Fibroblast of lung (primary cell): ENCODE measurements around the gene TLE1. TPM values are rescaled to one million over a fixed set of nuclear protein-coding genes. Genes with fewer than 3 reads are reported as not detected.

Experiments
- DNase-seq, 2 donors: peaks; one replicate each; pipeline versions ENCODE4 v3.0.0 to v3.0.0-alpha.2; 2010; ENCODE audit warnings: low read depth in 2 of 2
- H2AFZ ChIP-seq: 2 replicates; pipeline ENCODE4 v1.5.1; 2012; ENCODE audit warnings: low read length, control low read depth, inconsistent platforms
- H3K27ac ChIP-seq: 2 replicates; pipeline ENCODE4 v1.5.1; 2011; ENCODE audit warnings: low read length, control low read depth; ENCODE audit not compliant: insufficient read depth
- H3K27me3 ChIP-seq: 2 replicates; pipeline ENCODE4 v1.5.1; 2011; ENCODE audit warnings: mild to moderate bottlenecking, low read length; ENCODE audit not compliant: control insufficient read depth, insufficient read depth
- H3K36me3 ChIP-seq: 2 replicates; pipeline ENCODE4 v1.5.1; 2011; ENCODE audit warnings: low read length; ENCODE audit not compliant: control insufficient read depth, insufficient read depth
- H3K4me1 ChIP-seq: 2 replicates; pipeline ENCODE4 v1.5.1; 2011; ENCODE audit warnings: low read length; ENCODE audit not compliant: control insufficient read depth, insufficient read depth; ENCODE audit errors: extremely low read depth
- H3K4me2 ChIP-seq: 2 replicates; pipeline ENCODE4 v1.5.1; 2011; ENCODE audit warnings: low read length, control low read depth; ENCODE audit not compliant: insufficient read depth; ENCODE audit errors: extremely low read depth
- H3K4me3 ChIP-seq, 4 experiments: fragments of 200-600 bp in 1 of 4; sonication (generic) in 1 of 4; replicated peaks in 1 of 4; 2 replicates each; pipeline ENCODE4 v1.5.1; 2011 to 2016; ENCODE audit warnings: low read length in 4 of 4, low read depth in 3 of 4, mild to moderate bottlenecking in 3 of 4, control low read depth in 2 of 4, inconsistent platforms in 1 of 4, mixed read lengths in 1 of 4; ENCODE audit not compliant: insufficient read depth in 1 of 4; ENCODE audit errors: control extremely low read depth in 1 of 4
- H3K79me2 ChIP-seq: 2 replicates; pipeline ENCODE4 v1.5.1; 2012; ENCODE audit warnings: mild to moderate bottlenecking, low read length, inconsistent platforms; ENCODE audit not compliant: control insufficient read depth, insufficient read depth
- H3K9ac ChIP-seq: 2 replicates; pipeline ENCODE4 v1.5.1; 2011; ENCODE audit warnings: mild to moderate bottlenecking, low read length, control low read depth; ENCODE audit not compliant: insufficient read depth
- H3K9me3 ChIP-seq: 2 replicates; pipeline ENCODE4 v1.5.1; 2012; ENCODE audit warnings: low read depth, low read length; ENCODE audit not compliant: control insufficient read depth, insufficient read depth
- H4K20me1 ChIP-seq: 2 replicates; pipeline ENCODE4 v1.5.1; 2011; ENCODE audit warnings: low read length; ENCODE audit not compliant: control insufficient read depth, insufficient read depth; ENCODE audit errors: extremely low read depth
- EZH2 ChIP-seq: IDR thresholded peaks from 2 replicates; pipeline ENCODE4 v1.5.1; 2012; ENCODE audit warnings: low read length, control low read depth, mild to moderate bottlenecking; ENCODE audit errors: missing control alignments
- polyA plus RNA-seq, 2 donors: library from polyadenylated mRNA; depleted of rRNA in 1 of 2; stranded (reverse) in 1 of 2; unstranded in 1 of 2; fragments of >200 nt; gene quantifications; 2 replicates each; pipeline ENCODE4 v1.2.1, GENCODE V29; 2011 to 2012; ENCODE audit warnings: missing spikeins in 1 of 2
- total RNA-seq: library from RNA; depleted of rRNA; stranded (reverse); fragments of >200 nt; gene quantifications from 2 replicates; pipeline ENCODE4 v1.2.1, GENCODE V29; 2014
- TF ChIP-seq, protein P1 (sequence below), 2 donors: IDR thresholded peaks in 1 of 2; conservative IDR thresholded peaks in 1 of 2; 1 replicate in 1 of 2; 2 replicates in 1 of 2; pipeline ENCODE4 v1.5.1; 2011 to 2012; ENCODE audit warnings: low read length in 2 of 2, control low read depth in 1 of 2, inconsistent platforms in 1 of 2, low read depth in 1 of 2, mild to moderate bottlenecking in 1 of 2

TLE1 gene
- total and polyA plus RNA-seq, 2 donors (not counting 1 experiment from before 2014, with no cell fraction given): 29.3 to 29.7 TPM

DNA sequence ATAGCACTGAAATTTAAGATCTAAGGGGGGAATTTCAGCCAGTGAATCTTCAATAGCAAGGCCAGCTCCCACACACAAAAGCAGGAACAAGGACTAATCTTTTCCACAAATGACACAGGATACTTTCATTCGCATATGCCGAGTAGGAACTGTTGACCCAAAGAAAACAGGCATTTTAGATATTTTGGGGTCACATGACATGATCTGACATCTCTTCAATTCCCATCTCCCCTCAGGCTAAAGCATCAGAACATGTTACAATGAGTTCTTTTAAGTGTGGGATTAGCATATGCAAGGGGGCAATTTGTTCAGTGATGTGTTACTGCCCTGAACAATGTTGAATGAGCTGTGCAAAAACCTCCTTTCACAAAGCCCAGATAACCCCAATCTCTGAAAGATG, 68.2 kb downstream of the TLE1 start:
- H3K9ac ChIP-seq: no peak overlapping the region
- TF ChIP-seq, protein P1, sequence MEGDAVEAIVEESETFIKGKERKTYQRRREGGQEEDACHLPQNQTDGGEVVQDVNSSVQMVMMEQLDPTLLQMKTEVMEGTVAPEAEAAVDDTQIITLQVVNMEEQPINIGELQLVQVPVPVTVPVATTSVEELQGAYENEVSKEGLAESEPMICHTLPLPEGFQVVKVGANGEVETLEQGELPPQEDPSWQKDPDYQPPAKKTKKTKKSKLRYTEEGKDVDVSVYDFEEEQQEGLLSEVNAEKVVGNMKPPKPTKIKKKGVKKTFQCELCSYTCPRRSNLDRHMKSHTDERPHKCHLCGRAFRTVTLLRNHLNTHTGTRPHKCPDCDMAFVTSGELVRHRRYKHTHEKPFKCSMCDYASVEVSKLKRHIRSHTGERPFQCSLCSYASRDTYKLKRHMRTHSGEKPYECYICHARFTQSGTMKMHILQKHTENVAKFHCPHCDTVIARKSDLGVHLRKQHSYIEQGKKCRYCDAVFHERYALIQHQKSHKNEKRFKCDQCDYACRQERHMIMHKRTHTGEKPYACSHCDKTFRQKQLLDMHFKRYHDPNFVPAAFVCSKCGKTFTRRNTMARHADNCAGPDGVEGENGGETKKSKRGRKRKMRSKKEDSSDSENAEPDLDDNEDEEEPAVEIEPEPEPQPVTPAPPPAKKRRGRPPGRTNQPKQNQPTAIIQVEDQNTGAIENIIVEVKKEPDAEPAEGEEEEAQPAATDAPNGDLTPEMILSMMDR (conservative IDR thresholded peaks at IDR 0.05 in 1 of 2, IDR thresholded peaks at IDR 0.05 in 1 of 2; ENCODE audit: low read depth in 1 of 2, low read length in 2 of 2): no peak
- TF ChIP-seq EZH2: no peak
- H3K9me3 ChIP-seq: no peaks in the 10 kb centered on the region
- H2AFZ ChIP-seq: no peak overlapping the region
- DNase-seq: no peak
- no peak overlapping the region for H3K4me3 ChIP-seq
- H4K20me1 ChIP-seq: no peaks in the 10 kb centered on the region
- no peak overlapping the region for H3K4me2 ChIP-seq
- no peaks in the 10 kb centered on the region for H3K27me3 ChIP-seq
- H3K27ac ChIP-seq: no peak overlapping the region
- no peaks in the 10 kb centered on the region for H3K36me3 ChIP-seq
- peaks cover 12% of the 10 kb centered on the region for H3K4me1 ChIP-seq
- no peaks in the 10 kb centered on the region for H3K79me2 ChIP-seq

DNA sequence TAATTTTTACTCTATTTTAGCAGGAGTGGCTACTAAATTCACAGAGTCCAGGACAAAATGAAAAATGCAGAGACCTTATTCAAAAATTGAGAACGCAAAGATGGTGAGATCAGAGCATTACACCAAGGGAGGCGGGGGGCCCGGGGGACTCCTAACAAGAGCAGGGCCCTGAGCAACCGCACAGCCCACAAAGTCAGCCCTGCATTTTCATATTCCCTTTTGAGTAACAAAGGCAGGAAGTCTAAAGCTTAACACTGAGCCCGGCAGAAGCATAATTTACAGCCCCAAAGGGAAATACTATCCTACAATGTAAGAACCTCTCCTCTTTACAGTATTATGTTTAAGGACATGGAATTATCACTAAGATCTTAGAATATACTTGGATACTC, 69.4 kb downstream of the TLE1 start:
- no peaks in the 10 kb centered on the region for H4K20me1 ChIP-seq
- H3K4me2 ChIP-seq: no peak overlapping the region
- peaks cover 12% of the 10 kb centered on the region for H3K4me1 ChIP-seq
- H3K27me3 ChIP-seq: no peaks in the 10 kb centered on the region
- H3K79me2 ChIP-seq: no peaks in the 10 kb centered on the region
- no peaks in the 10 kb centered on the region for H3K36me3 ChIP-seq
- TF ChIP-seq EZH2: no peak
- TF ChIP-seq, protein P1 (conservative IDR thresholded peaks at IDR 0.05 in 1 of 2, IDR thresholded peaks at IDR 0.05 in 1 of 2; ENCODE audit: low read depth in 1 of 2, low read length in 2 of 2): no peak
- peak overlapping the region; percentile 46 for H3K27ac ChIP-seq
- no peak for DNase-seq
- no peaks in the 10 kb centered on the region for H3K9me3 ChIP-seq
- no peak overlapping the region for H3K4me3 ChIP-seq
- no peak overlapping the region for H2AFZ ChIP-seq
- no peak overlapping the region for H3K9ac ChIP-seq

DNA sequence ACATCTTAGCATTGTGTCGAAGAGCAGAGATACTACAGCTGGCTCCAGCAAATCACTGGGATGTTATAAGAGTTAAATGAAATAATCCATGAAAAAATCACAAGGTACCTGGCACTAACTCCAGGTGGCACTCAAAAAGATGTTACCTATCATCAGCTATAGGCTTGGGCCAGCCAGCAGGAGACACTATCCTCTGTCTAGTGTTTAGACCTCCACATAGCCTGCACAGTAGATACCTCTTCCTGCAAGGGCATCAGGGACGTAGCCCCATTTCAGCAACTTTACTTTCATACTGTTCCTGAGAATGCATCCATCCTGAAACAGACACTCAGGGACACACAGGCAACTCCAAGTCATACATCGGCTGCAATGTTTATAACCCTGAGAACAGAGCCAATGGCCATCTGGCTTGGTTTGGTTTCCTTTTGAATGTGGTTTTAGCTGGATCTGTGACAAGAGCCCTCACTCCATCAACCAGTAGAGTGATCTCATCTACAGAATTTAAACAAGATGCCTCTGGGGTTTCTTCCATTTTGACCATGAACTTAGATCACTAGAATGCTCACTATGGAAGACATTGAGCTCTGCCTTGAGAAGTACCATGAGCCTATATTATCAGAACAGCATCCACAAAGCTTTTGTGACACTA, 69.9 kb downstream of the TLE1 start:
- Histone ChIP-seq H3K9me3 (no peaks in the 10 kb centered on the region), H3K27me3 (no peaks in the 10 kb centered on the region), H3K79me2 (no peaks in the 10 kb centered on the region), H4K20me1 (no peaks in the 10 kb centered on the region), H3K36me3 (no peaks in the 10 kb centered on the region), H3K4me1 (peaks cover 12% of the 10 kb centered on the region), H3K9ac (no peak overlapping the region), H3K27ac (peak overlapping the region; percentile 53), H3K4me2 (peak overlapping the region; percentile 51), H3K4me3 (no peak overlapping the region), H2AFZ (no peak overlapping the region)
- DNase-seq: peak; percentile 88 to 98
- no peak for TF ChIP-seq EZH2
- TF ChIP-seq, protein P1 (conservative IDR thresholded peaks at IDR 0.05 in 1 of 2, IDR thresholded peaks at IDR 0.05 in 1 of 2; ENCODE audit: low read depth in 1 of 2, low read length in 2 of 2): no peak
